Stimulated activated CD8-positive, alpha-beta memory T cell treated with anti-CD3 and anti-CD28 coated beads, Interleukin-15, amount 100 ng/mL, for 24 hours (primary cell): ENCODE measurements around the gene ZRANB2.

Experiments
- DNase-seq: peaks from one replicate; pipeline ENCODE4 v3.0.0-alpha.2; 2020; ENCODE audit warnings: low read depth

Gene ZRANB2

DNA sequence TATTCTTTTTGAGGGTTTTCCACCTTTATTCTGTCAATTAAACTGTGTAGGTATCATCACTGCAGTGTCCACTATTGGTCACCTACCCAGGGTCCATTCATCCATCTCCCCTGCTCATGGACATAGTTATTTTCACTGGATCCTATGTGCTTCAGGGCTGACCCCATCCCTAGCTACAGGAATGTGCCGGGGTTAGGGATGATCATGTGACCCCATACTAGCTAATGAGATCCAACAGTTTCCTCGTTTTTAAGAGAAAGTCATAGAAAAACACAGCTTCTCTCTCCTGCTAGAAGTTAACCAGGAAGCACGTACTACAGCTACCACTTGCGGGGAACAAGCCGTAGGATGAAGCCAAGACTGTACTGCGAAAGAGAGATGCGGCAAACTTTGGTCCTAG, 52.8 kb downstream of the ZRANB2 start:
- no peak for DNase-seq

- DNase-seq: no peak
Measured at GRCh38 chr1:71026093-71026492, 54.7 kb downstream of the ZRANB2 start.

DNA sequence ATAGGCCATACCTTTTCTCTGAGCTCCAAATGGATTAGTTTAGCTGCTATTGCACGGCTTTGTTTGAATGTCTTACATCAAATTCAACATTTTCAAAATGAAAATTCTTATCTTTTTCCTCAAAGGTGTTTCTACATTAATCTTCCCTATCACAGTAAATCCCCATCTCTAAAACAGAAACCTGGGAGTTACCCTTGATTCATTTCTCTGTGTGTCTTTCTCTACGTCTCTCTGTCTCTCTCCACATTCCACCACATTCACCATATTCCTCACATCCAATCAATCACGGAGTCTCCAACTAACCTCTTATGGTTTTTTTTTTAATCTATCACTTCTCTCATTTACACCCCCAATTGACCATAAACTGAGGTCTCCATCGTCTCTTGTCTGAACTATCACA, 57.3 kb downstream of the ZRANB2 start:
- DNase-seq: no peak

DNA sequence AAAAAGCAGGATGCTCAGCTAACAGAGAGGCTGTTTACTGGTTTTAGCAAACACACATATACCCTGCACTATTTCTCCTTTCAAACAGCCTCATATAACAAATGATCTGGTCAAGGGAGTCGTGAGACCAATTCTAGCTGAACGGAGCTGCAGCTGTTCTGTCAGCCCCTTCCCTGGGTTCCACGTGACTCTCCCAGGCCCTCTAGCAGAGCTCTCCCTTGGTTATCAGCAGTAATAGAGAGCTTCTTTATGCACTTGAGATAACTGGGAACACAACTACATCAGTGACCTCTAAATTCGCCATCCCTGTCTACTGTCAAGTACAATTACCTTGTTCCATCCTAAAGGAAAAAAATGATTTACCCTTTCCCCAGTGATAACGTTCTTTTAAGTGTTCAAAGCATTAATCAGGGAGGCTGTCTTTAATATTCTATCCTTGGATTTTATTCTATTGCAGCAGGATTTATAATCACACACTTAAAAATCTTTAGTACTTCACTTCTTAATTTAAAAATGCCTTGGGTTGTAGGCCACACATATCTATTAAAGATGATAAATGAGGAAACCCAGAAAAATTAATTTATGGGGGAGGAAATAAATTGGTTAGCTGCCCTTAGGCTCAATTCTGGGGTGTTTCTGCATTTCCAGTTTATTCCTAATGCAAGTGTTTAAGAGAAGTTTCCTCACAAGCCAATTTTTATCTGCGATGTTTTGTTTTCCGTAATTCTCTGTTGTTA, 61.4 kb downstream of the ZRANB2 start:
- no peak for DNase-seq

- no peak for DNase-seq
Measured at GRCh38 chr1:71018791-71019190, 62.0 kb downstream of the ZRANB2 start.

GRCh38 chr1:71015745-71016144, 65.1 kb downstream of the ZRANB2 start:
- no peak for DNase-seq

DNA sequence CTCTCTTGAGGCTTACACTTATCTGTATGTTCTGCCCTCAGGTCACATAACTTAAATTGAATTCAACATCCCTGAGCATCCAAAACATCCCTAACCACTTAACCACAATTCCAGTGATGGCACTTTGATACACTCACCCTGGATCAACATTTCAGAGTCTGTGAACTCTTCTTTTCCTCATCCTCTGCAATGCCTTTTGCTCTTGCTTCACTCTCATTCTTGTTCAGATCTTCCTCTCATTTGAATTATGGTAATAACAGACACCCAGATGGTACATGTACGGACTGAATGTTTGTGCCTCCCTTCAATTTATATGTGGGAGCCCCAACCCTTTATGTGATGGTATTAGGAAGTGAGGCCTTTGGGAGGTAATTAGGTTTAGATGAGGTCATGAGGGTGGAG, 66.7 kb downstream of the ZRANB2 start:
- no peak for DNase-seq
